GM18867 (cell line): ENCODE measurements around the gene EML2.
"Not testable (repeated sequence)": the region's sequence is repeated elsewhere in the genome, so short reads cannot be mapped to it uniquely, and the experiment has no call there.

Experiments
- ATAC-seq: cut with Tn5 transposase; IDR thresholded peaks from one replicate; pipeline ENCODE4 v1.9.1; 2021; ENCODE audit warnings: mild to moderate bottlenecking, moderate library complexity; ENCODE audit not compliant: unreplicated experiment

Gene EML2

DNA sequence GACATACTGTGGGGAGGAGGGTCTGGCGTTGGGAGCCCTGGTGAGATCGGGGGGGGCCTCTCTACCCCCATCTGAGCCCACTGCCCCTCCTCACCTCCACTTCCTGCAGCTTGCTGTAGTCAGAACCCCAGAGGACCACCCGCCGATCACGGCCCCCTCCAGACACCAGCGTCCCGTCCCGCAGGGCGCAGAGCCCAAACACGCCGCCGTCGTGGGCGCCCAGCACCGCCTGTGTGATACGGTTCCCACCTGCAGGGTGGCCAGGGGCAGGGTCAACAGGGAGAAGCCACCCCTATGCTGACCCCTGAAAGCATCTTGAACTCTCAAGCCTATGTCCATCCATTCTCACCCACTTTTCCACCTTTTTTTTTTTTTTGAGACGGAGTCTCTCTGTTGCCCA, 17.8 kb downstream of the EML2 start:
- no peak for ATAC-seq

DNA sequence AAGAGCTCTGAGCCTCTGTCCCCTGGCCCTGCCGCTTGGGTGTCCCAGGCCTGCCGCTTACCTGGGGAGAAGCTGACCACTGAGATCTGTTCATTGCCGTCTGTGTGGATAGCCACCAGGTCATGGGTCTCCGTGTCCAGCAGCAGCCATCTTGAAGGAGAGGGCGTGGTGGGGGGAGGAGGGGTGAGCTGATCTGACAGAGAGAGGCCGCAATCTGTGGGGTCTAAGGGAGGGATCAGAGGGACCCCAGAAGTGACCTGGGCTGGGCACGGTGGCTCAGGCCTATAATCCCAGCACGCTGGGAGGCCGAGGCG, 22.5 kb downstream of the EML2 start:
- no peak for ATAC-seq

DNA sequence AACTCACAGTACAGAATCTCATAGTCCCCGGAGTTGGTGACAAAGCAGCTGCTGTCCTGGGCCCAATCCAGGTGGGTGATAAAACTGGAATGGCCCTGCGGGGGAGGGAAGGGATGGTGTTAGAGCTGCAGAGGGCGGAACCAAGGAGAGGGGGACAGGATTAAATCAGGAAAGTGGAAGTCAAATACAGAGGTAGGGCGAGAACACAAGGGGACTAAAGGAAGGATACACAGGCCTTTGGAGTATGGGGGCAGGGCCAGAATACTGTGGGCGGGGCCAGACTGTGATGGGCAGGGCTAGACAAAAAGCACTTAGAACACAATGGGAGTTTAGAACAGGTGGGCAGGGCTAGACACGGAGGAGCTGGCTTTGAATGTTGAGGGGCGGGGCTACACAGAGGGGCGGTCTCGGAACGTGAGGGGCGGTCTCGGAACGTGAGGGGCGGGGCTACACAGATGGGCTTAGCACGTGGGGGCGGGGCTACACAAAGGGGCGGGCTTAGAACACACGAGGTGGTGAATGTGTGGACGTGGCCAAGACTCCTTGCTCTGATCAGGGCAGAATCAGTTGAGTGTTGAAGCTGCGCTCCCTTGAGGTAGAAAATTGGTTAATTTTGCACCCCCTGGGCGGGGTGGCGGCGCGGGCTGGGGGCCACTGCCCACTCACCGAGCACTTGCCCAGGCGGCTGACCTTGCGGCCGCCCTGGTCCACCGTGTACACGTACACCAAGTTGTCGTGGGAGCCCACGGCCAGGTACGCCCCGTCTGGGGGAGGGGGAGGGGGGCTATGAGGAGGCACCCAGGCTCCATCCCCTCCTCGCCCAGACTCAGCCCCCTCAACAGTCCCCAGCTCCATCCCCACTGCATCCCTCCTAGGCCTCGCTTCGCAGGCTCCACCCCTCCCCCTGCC, 23.1 kb downstream of the EML2 start:
- peak; percentile 51 for ATAC-seq

DNA sequence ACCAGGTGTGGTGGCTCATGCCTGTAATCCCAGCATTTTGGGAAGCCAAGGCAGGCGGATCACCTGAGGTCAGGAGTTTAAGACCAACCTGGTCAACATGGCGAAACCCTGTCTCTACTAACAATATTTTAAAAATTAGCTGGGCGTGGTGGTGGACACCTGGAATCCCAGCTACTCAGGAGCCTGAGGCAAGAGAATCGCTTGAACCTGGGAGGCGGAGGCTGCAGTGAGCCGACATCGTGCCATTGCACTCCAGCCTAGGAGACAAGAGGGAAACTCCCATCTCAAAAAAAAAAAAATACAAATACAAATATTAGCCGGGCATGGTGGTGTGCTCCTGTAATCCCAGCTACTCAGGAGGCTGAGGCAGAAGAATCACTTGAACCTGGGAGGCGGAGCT, 24.1 kb downstream of the EML2 start:
- ATAC-seq = not testable (repeated sequence)

DNA sequence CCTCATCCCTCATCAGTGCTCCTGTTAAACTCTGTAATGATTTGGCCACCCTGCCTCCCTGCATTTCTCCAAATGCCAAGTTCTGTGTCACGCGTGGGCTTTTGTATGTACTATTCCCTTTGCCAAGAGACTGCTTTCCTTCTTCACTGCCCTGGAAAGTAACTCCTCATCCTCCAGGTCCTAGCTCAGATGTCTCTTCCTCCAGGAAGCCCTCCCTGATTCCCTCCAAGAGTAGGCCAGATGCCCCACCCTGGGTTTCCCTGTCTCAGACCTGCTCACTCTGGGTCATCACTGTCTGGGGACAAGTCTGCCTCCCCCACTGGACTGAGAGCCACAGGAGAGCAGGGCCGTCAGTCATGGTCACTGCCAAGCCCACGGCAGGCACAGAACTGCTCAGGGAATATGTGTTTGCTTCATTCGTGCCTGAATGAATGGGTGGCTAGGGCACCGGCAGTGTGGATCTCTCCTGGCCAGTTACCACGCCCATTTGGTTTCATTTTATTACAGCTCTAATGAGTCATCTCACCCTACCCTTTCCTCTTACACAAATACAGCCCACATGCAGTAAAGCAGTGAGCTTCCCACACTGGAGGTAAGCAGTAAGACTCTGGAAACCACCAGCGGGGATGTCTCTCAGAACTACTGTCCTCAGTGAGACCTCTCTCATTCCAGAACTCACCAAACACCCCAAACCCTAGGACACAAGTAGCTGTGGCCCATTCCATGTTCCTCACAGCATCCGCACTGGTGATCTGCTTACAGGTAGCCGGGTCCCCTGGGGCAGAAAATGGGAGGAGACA, 25.1 kb downstream of the EML2 start:
- peak; percentile 52 for ATAC-seq

DNA sequence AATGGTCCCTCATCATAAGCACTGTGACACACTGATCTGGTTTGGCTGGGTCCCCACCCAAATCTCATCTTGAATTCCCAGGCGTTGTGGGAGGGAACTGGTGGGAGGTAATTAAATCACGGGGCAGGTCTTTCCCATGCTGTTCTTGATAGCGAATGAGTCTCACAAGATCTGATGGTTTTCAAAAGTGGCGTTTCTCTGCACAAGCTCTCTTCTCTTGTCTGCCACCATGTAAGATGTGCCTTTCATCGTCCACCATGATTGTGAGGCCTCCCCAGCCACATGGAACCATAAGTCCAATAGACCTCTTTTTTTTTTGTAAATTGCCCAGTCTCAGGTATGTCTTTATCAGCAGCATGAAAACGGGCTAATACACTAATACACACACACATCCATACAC, 30.2 kb downstream of the EML2 start:
- ATAC-seq = no peak

DNA sequence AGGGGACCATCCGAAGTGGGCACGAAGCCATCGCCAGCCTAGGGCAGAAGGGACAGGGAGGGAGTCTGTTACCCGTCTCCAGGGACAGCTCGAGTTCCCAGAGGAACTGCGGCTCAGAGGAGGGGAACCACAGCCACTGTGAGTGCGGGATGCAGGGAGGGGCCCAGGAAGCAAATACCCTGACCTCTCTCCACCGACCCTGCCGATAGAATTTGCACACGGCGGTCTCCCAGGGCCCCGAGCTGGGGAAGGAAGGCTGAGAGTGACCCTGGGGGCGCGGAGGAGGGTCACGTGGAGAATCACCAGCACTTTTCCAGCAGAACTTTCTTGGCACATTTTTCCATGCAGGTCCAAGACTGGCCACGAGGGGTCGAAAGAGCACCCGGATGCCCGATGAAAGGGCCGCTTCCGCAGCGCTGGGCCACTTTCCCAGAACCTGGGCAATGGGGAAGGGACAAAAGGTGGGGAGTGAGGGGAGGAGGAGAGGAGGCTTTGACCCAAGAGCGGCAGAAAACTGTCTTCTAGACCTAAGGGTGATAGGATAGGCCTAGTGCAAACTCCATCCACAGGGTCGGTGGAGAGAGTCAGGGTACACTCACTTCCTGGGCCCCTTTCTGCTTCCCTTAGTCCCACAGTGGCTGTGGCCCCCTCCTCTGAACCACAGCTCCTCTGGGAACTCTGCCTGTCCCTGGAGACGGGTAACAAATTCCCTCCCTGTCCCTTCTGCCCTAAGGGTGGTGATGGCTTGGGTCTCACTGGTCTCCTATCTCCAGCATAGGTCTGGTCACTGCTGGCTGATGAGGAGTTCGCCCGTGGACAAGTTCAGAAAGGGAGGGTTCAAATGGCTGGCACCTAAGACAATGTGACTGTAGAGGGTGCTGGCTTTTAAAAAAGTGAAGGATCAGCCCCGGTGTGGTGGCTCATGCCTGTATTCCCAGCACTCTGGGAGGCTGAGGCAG, 31.8 kb downstream of the EML2 start:
- ATAC-seq = no peak

DNA sequence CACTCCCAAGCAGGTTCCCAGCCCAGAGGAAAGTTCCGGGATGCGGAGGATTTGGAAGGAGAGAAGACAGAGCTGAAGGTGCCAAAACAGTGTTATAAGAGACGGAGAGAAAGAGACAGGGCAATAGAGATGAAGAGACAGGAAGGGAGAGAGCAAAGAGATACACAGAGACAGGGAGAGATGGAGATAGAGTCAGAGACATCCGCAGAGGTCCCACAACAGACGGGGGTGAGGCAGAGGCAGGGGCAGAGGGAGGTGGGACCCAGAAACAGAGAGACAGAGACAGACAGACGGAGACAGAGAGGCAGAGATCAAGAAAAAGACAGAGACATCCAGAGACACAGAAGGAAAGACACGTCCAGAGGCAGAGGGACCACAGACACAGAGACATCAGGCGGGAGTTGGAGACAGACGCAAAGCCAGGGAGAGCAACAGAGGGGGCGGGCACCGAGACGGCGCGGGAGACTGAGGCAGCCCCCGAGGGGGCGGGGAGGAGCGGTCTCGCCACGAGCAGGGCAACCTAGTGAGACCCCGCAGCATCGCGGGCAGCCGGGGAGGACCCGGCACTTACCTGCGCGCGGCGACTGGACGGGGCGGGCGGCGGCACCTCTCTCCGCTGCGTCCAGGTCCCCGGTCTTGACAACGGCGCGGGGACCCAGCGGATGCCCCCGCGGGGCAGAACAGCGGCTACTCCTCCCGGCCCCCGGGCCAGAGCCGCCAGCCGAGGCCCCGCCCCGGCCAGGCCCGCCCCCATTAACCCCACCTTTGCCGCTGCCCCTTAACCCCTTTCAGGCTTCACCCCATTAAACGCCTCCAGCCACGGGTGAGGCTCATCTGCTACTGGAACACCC, 37.4 kb downstream of the EML2 start, which contains the start of gene GPR4:
Gene GPR4 (minus strand): TSS at position 689 of the 851 bp plus-strand sequence. CDS start 10,346 bp downstream, outside the sequence.
- no peak for ATAC-seq

DNA sequence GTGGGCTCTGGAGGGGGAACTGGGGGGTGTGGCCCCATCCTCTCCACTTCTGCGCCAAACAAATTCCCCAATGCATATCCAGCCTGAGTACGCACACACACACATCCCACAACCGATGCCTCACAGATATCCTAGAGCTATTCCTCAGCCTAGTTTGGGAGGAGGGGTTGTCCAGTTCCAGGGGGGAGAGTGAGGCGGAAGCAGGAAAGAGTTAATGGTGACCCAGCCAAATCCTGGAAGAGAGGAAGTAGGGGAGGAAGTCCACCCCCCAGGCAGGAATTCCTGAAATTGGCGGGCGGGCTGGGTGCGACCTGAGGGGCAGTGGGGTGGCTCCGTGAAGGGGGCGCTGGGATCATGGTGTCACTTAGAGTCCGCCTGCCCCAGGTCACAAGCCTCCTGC, 38.1 kb downstream of the EML2 start:
- ATAC-seq = no peak

DNA sequence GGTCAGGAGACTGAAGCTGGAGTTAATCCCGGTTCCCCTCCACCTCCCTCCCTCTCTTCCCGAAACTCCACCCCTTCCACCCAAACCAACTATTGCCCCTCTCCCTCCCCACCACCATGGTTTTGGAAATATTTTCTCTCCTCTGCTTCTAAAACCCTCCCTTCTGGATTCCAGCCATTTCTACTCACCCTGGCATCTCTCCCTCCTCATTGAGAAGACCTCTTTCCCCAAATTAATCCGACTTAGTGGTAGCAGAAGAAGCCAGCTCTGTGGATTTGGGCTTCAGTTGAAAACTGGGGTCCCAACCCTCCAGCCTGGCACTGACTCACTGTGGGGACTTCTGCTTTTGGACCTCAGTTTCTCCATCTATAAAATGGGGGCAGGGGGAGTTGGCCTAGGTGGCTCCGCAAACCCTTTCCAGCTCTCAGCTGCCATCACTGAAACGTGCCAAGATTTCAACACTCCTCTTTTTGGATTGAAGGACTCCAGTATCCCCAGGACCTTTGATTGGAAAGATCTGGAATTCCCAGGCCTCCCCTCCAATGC, 38.8 kb downstream of the EML2 start:
- ATAC-seq = no peak

DNA sequence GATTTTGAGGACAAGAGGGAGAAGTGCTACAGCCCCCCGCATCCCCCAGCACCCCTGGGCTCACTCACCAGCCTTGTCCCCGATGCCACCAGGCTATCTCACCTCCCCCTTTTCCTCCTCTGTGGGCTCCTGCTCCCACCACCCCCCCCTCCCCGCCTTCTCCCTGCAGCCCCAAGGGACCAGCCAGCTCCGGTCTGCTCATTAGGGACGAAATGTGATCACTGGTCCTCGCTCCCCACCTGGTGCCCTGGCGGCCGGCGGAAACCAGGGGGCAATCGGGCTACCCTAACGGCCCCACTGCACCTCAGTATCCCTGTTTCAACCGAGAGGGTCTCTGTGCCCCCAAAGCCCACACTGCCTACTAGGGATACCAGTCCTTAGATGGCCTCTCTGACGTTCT, 39.9 kb downstream of the EML2 start:
- ATAC-seq = no peak

DNA sequence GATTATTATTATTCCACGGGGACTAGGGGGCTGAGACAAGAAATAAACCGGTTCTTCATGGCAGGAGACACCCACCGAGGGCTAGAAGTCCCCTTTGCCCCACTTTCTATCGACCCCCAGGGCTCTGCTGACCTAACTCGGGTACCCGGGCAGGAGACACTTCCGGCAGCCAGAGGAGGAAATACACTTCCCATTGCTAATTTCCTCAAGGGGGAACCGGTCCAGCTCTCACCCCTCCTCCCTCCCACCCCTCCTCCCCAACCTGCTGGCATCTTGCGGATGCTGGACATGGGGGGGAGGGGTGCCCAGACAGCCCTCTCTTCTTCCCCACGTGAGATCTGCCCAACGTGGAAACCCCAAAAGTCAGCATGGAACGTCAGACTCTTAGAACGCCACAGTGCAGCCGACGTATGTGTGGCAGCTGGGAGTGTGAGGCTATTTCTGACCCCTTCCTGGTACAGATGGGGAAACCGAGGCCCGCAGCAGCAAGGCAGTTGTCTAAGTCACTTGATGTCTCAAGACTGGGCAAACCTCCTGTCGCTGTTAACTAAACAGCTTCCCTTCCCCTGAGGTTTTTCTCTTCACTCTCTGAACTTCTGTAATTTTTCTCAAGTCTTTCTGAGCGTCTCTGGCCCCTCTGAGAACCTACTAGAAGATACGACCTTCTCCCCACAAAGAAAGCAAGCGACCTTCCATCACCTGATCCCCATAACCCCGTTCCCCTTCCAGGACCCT, 40.8 kb downstream of the EML2 start:
- no peak for ATAC-seq

DNA sequence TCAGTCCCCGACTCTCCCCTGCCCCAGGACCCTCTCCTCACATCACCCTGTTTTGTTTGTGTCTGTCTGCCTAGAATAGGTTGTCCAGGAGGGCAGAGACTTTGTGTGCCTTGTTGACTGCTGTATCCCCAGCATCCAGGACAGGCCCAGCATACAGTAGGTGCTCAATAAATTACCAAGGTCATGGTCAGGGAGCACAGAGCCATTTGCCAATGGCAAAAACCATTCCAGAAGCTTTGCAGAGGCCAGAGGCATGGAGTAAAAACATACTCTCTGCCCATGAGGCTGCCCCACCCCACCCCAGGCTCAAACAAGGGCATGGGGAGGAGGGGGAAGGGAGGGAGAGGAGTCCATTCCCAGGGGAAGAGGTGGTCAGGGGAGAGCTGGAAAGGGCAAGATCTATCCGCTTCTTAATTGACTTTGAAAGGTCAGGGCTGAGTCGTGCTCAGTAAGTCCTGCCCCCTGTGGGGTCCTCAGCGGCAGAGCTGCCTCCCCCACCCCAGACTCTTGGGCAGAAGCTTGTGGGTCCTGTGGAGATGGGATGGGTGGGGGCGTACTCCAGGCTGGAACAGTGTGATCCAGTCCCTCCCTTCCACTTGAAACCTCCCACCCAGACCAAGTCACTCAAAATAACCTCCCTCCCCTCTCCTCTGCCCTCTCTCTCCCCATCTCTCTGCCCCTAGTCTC, 41.6 kb downstream of the EML2 start:
- no peak for ATAC-seq

DNA sequence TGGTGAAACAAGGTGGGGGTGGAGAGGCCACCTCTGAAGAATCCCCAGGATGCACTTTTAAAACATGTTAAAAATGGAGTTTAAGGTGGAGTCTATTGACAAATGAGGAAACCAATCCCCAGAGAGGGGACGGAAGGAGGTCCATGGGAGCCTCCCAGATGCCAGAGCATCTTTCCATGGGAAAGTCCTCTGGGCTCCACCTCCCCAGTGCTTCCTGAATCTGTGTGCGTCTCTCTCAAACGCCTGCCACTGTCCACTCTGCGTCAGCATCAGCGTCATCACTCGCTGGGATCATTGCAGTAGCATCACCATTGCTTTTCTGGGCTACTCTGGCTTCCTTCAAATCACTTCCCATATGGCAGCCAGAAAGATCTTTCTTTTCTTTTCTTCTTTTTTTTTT, 43.4 kb downstream of the EML2 start:
- ATAC-seq = no peak

DNA sequence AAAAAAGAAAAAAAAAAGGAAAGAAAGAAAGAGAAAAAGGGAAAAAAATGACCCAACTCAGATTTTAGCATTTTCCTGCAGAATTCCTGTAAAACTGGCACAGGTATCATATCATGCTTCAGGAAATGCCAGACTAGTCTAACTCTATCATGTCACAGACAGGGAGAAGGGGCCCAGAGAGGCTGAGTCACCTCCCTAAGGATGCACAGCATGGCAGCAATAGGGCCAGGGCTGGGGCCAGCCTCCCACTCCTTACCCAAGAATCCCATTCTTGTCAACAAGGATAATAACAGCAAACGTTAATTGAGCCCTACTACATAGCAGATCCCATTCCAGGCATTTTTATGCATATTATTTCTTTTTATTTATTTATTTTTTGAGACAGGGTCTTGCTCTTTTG, 45.7 kb downstream of the EML2 start:
- ATAC-seq = no peak

DNA sequence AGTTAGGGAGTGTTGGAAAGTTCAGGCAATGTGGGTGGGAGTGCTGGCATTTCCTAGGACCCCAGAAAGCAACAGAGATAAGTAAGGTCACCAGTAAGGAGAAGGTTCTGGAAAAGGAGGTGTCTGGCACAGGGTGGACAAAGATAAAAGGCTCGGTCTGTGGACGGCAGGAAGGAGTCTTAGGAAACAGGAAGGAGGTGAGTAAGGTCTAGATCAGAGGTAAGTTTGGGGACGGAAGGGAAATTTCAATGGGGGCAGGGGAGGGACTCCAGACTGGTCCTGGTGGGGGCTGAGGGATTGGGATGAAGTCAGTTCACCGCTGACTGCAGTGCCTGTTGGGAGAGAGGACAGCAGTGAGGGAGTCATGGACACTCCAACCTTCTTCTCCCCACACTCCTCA, 46.8 kb downstream of the EML2 start:
- no peak for ATAC-seq

DNA sequence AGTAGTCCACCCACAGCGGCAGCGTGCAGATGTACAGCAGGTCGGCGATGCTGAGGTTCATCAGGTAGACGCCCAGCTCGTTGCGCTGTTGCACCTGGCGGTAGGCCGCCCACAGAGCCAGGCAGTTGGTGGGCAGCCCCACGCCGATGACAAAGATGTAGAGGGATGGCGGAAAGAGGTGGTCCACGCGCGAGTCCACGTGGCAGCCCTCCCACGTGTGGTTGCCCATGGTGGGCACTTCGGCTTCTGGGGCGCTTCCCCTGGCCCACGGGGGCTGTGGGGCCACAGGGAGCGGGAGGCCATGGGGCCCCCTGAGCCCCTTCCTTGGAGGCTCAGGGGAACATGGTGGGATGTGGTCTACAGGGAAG, 47.6 kb downstream of the EML2 start:
- ATAC-seq = no peak

DNA sequence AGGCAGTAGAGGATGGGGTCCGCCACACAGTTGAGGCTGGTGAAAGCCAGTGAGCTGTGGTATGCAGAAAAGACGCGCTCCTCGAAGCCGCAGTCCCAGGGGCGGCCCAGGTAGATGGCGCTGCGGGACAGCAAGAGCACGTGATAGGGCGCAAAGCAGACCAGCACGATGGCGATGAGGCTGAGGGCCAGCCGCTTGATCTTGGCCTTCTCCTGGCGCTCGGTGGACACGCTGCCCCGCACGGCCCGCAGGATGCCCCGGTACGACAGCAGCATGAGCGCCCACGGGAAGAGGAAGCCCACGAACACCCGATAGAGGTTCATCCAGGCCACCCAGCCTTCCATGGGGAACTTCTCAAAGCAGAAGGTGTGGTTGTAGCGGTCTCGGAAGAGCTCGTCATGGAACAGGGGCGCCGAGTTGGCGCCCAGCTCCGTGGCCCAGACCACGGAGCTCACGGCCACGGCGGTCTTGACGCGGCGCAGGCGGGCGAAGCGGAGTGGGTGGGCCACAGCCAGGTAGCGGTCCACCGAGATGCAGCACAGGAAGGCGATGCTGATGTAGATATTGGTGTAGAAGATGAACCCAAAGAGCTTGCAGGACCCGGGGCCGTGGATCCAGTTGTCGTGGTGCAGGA, 48.1 kb downstream of the EML2 start:
- no peak for ATAC-seq
